Uterus (tissue), 4 donors: ENCODE results near the gene MRPS18B. TPM values are rescaled to one million over a fixed set of nuclear protein-coding genes. Genes with fewer than 3 reads are reported as not detected.

Experiments used
- DNase-seq, 2 donors: peaks; one replicate each; pipeline ENCODE4 v3.0.0-alpha.2; 2019 to 2020
- H3K27ac ChIP-seq, 2 donors: fragments of 200-600 bp; sonication (generic); 1 replicate in 1 of 2; 2 replicates in 1 of 2; pipeline ENCODE4 v1.5.1; 2016 to 2018
- H3K27me3 ChIP-seq, 2 donors: fragments of 200-600 bp; sonication (generic); one replicate each; pipeline ENCODE4 v1.5.1; 2018 to 2019; ENCODE audit warnings: control low read depth in 1 of 2
- H3K36me3 ChIP-seq, 2 donors: fragments of 200-600 bp; sonication (generic); one replicate each; pipeline ENCODE4 v1.5.1; 2019; ENCODE audit warnings: control low read depth in 1 of 2
- H3K4me1 ChIP-seq, 2 donors: fragments of 200-600 bp; sonication (generic); one replicate each; pipeline ENCODE4 v1.5.1; 2018 to 2019; ENCODE audit warnings: control low read depth in 1 of 2
- H3K4me3 ChIP-seq, 2 donors: fragments of 200-600 bp; sonication (generic); 1 replicate in 1 of 2; 2 replicates in 1 of 2; pipeline ENCODE4 v1.5.1; 2018 to 2019; ENCODE audit warnings: mild to moderate bottlenecking in 1 of 2
- H3K9me3 ChIP-seq, 2 donors: fragments of 200-600 bp; sonication (generic); one replicate each; pipeline ENCODE4 v1.5.1; 2019; ENCODE audit warnings: control low read depth in 1 of 2
- CTCF ChIP-seq, 4 experiments: fragments of 200-600 bp in 2 of 4; fragments of 450-650 bp in 2 of 4; sonication (generic) in 2 of 4; IDR thresholded peaks; one replicate each; pipeline ENCODE4 v1.5.1; 2016 to 2019; ENCODE audit warnings: antibody characterized with exemption in 4 of 4, mild to moderate bottlenecking in 2 of 4, moderate library complexity in 1 of 4
- POLR2A ChIP-seq, 2 donors: fragments of 450-650 bp; IDR thresholded peaks; one replicate each; pipeline ENCODE4 v1.6.1; 2016; ENCODE audit warnings: antibody characterized with exemption in 2 of 2, mild to moderate bottlenecking in 1 of 2, moderate library complexity in 1 of 2
- intact Hi-C: fragments of 100-400 bp; cut with DNase I; formaldehyde crosslinking; loops from one replicate; pipeline ENCODE4 v1.15.1; 2023; ENCODE audit warnings: low total_unique reads
- total RNA-seq, 4 donors: library from RNA; depleted of rRNA in 3 of 4; stranded (reverse); fragments of >200 nt in 3 of 4; gene quantifications; one replicate each; pipeline versions ENCODE4 v1.1.0 to v1.2.4, GENCODE V29; 2014 to 2023
- donor health status: DM: yes; HTN: yes; CAD: no.

MRPS18B gene
- total RNA-seq, 4 donors from 2014 or later = 15.1 to 45.5 (median 36.7) TPM

- Histone ChIP-seq H3K4me3 (no peak overlapping the region), H3K27ac (no peak overlapping the region), H3K9me3 (no peaks in the 10 kb centered on the region), H3K36me3 (no peaks in the 10 kb centered on the region), H3K27me3 (no peaks in the 10 kb centered on the region), H3K4me1 (peaks cover 0 to 8% of the 10 kb centered on the region in 2 donors)
- TF ChIP-seq CTCF (IDR thresholded peaks at IDR 0.05) (no peak), POLR2A (IDR thresholded peaks at IDR 0.05) (no peak)
- DNase-seq = no peak
- intact Hi-C loops = loop anchor here (5.0 kb wide), 1 partner anchor 47 kb away; the partner anchor contains the start of gene DHX16
Observed at GRCh38 chr6:30625511-30625910, 7.9 kb downstream of the MRPS18B start.

- H3K9me3 ChIP-seq = no peaks in the 10 kb centered on the region
- H3K4me3 ChIP-seq = peak within 1 kb of the TSS; percentile 35 to 41
- peaks cover 0 to 8% of the 10 kb centered on the region in 2 donors for H3K4me1 ChIP-seq
- no peaks in the 10 kb centered on the region for H3K36me3 ChIP-seq
- no peaks in the 10 kb centered on the region for H3K27me3 ChIP-seq
- intact Hi-C loops = loop anchor here (5.0 kb wide), 1 partner anchor 46 kb away; the partner anchor contains the start of gene DHX16
- TF ChIP-seq CTCF (IDR thresholded peaks at IDR 0.05) = peak; percentile 37 to 61 (median 50)
- TF ChIP-seq POLR2A (IDR thresholded peaks at IDR 0.05) = peak; percentile 17 to 57
- DNase-seq = peak; percentile 88 to 89
- peak within 1 kb of the TSS; percentile 80 to 87 for H3K27ac ChIP-seq
Observed at GRCh38 chr6:30626484-30627366, 9.1 kb downstream of the MRPS18B start, which contains the start of gene ATAT1. ATAT1 (plus strand) TSS chr6:30626874.

GRCh38 chr6:30635834-30636233, 18.2 kb downstream of the MRPS18B start:
- no peaks in the 10 kb centered on the region for H3K36me3 ChIP-seq
- no peak for DNase-seq

GRCh38 chr6:30640481-30640880, 22.8 kb downstream of the MRPS18B start:
- no peaks in the 10 kb centered on the region for H3K36me3 ChIP-seq
- no peak overlapping the region for H3K4me3 ChIP-seq
- no peak overlapping the region for H3K27ac ChIP-seq
- no peak for DNase-seq
- H3K27me3 ChIP-seq = no peaks in the 10 kb centered on the region
- H3K4me1 ChIP-seq = no peaks in the 10 kb centered on the region
- H3K9me3 ChIP-seq = no peaks in the 10 kb centered on the region
- intact Hi-C loops = no loop called here
- TF ChIP-seq POLR2A (IDR thresholded peaks at IDR 0.05) = no peak
- no peak for TF ChIP-seq CTCF (IDR thresholded peaks at IDR 0.05)

More at GRCh38 chr6:30635834-30636233, 18.2 kb downstream of the MRPS18B start:
- no peaks in the 10 kb centered on the region for H3K9me3 ChIP-seq
- H3K4me3 ChIP-seq = no peak overlapping the region
- TF ChIP-seq CTCF (IDR thresholded peaks at IDR 0.05) (no peak), POLR2A (IDR thresholded peaks at IDR 0.05) (no peak)
- H3K27me3 ChIP-seq = no peaks in the 10 kb centered on the region
- H3K27ac ChIP-seq = no peak overlapping the region
- H3K4me1 ChIP-seq = no peaks in the 10 kb centered on the region
- intact Hi-C loops = no loop called here

- no peak for DNase-seq
- Histone ChIP-seq H3K9me3 (no peaks in the 10 kb centered on the region), H3K36me3 (no peaks in the 10 kb centered on the region), H3K4me3 (no peak overlapping the region), H3K27ac (no peak overlapping the region), H3K4me1 (no peaks in the 10 kb centered on the region), H3K27me3 (no peaks in the 10 kb centered on the region)
- intact Hi-C loops = no loop called here
- no peak for TF ChIP-seq POLR2A (IDR thresholded peaks at IDR 0.05)
- no peak for TF ChIP-seq CTCF (IDR thresholded peaks at IDR 0.05)
Observed at GRCh38 chr6:30641048-30641447, 23.4 kb downstream of the MRPS18B start.
